ENCODE measurements around the gene MED27. TPM values are rescaled to one million over a fixed set of nuclear protein-coding genes. Genes with fewer than 3 reads are reported as not detected.

Gene MED27
- total and polyA plus RNA-seq, 10 of the 15 experiments (the other 5 are each of a cell fraction or from before 2014, with no cell fraction given) = 20.3 to 50.3 (median 35.5) TPM

DNA sequence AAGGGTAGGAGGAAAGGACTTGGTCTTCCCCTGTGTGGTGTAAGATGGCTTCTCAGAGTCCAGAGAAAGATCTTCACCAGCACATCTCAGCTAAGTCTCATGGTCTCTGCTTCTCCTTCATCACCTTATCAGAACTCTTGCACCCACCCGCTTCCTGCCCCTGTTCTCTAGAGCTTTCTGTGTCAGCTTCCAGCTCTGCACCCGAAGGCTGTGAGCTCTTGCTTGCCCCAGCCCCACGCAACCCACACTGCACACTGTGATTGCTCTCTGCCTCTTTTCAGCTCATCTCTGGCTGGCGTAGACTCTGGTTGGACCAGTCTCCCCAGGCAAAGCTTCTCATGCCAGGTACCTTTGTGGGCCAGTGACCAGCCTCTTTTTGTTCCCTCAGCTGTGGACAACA lies 246.6 kb downstream of the MED27 start (continued):
- TF ChIP-seq ZNF592 (IDR thresholded peaks at IDR 0.05) (no peak), TCF7 (IDR thresholded peaks at IDR 0.05; ENCODE audit: borderline replicate concordance) (no peak), CHD2 (IDR thresholded peaks at IDR 0.05; ENCODE audit: borderline replicate concordance, low read depth, low read length) (no peak), JUND (IDR thresholded peaks at IDR 0.05; ENCODE audit: low read depth, low read length) (no peak), SIX5 (IDR thresholded peaks at IDR 0.05; ENCODE audit: low read depth, low read length, severe bottlenecking) (no peak), RBBP5 (conservative IDR thresholded peaks at IDR 0.05) (no peak), ZZZ3 (IDR thresholded peaks at IDR 0.05; ENCODE audit: control insufficient read depth, insufficient read length, low read depth) (no peak), POLR2AphosphoS2 (IDR thresholded peaks at IDR 0.05; ENCODE audit: low read depth, low read length) (no peak), KAT2A (conservative IDR thresholded peaks at IDR 0.05; ENCODE audit: control insufficient read depth, low read depth, low read length) (no peak), ATF7 (IDR thresholded peaks at IDR 0.05; ENCODE audit: low read depth) (no peak), FOXK2 (IDR thresholded peaks at IDR 0.05) (no peak)
- TF ChIP-seq, protein P1, sequence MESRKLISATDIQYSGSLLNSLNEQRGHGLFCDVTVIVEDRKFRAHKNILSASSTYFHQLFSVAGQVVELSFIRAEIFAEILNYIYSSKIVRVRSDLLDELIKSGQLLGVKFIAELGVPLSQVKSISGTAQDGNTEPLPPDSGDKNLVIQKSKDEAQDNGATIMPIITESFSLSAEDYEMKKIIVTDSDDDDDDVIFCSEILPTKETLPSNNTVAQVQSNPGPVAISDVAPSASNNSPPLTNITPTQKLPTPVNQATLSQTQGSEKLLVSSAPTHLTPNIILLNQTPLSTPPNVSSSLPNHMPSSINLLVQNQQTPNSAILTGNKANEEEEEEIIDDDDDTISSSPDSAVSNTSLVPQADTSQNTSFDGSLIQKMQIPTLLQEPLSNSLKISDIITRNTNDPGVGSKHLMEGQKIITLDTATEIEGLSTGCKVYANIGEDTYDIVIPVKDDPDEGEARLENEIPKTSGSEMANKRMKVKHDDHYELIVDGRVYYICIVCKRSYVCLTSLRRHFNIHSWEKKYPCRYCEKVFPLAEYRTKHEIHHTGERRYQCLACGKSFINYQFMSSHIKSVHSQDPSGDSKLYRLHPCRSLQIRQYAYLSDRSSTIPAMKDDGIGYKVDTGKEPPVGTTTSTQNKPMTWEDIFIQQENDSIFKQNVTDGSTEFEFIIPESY (IDR thresholded peaks at IDR 0.05) = no peak
